ENCODE results near the gene STIM1. TPM values are rescaled to one million over a fixed set of nuclear protein-coding genes. Genes with fewer than 3 reads are reported as not detected.

The STIM1 gene
- total and polyA plus RNA-seq, 7 donors: 5.3 to 44.8 (median 29.3) TPM

DNA sequence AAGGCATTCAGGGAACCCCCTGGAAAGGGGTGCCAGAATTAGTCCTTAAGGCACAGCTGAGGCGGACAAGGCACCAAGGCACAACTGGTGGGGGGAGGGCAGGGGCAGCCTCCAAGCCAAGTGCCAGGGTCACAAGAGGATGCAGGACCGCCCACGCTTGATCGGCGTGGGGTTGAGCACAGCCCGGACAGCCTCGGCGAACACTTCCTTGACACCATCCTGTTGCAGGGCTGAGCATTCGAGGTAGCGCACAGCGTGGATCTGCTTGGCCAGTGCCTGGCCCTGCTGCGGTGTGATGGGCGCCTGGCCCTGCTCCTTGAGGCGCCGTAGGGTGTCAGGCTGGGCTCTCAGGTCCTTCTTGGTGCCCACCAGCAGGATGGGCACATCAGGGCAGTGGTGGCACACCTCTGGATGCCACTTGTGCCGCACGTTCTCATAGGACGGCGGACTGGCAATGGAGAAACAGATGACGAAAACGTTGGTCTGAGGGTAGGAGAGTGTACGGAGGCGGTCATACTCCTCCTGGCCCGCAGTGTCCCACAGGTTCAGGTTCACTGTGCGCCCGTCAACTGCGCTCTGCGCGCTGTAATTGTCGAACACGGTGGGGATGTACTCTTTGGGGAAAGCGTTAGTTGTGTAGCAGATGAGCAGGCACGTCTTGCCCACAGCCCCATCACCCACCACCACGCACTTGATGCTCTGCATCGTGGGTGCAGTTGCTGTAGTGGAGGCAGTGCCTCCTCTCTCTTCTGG, 27.9 kb upstream of the STIM1 start:
- peaks cover 12 to 41% (median 17%) of the 10 kb centered on the region in 4 donors for H3K36me3 ChIP-seq
- no peak overlapping the region for H3K27ac ChIP-seq
- 93 to 95% methylated on average over 35 of the region's 35 CpGs for WGBS, 2 donors
- H3K4me3 ChIP-seq: no peak overlapping the region
- DNase-seq: no peak
- no peak for TF ChIP-seq POLR2AphosphoS5 (IDR thresholded peaks at IDR 0.05)
- TF ChIP-seq EP300 (IDR thresholded peaks at IDR 0.05): no peak
- no peak for TF ChIP-seq POLR2A (IDR thresholded peaks at IDR 0.05)
- TF ChIP-seq, protein P1, sequence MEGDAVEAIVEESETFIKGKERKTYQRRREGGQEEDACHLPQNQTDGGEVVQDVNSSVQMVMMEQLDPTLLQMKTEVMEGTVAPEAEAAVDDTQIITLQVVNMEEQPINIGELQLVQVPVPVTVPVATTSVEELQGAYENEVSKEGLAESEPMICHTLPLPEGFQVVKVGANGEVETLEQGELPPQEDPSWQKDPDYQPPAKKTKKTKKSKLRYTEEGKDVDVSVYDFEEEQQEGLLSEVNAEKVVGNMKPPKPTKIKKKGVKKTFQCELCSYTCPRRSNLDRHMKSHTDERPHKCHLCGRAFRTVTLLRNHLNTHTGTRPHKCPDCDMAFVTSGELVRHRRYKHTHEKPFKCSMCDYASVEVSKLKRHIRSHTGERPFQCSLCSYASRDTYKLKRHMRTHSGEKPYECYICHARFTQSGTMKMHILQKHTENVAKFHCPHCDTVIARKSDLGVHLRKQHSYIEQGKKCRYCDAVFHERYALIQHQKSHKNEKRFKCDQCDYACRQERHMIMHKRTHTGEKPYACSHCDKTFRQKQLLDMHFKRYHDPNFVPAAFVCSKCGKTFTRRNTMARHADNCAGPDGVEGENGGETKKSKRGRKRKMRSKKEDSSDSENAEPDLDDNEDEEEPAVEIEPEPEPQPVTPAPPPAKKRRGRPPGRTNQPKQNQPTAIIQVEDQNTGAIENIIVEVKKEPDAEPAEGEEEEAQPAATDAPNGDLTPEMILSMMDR (IDR thresholded peaks at IDR 0.05): no peak
- H3K4me1 ChIP-seq: peaks cover 0 to 6% (median 1%) of the 10 kb centered on the region in 4 donors
- H3K27me3 ChIP-seq: no peaks in the 10 kb centered on the region
- H3K9me3 ChIP-seq: no peaks in the 10 kb centered on the region
- intact Hi-C loops (cut with DNase I): no loop called here

DNA sequence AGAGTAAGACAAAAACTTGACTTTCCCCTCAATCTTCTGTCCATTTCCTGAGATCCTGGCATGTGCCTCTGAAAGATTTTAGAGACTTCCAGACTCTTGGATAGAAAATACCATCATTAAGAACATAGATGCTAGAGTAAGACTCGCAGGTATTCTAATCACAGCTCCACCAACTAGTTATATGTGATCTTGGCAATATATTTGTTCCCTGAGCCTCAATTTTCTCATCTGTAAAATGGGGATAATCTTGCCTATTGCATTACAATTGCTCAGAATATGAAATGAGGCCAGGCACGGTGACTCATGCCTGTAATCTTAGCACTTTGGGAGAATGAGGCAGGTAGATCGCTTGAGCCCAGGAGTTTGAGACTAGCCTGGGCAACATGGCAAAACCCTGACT, 25.4 kb upstream of the STIM1 start:
- no peak for DNase-seq
- Histone ChIP-seq H3K4me1 (peaks cover 2 to 22% (median 12%) of the 10 kb centered on the region in 4 donors), H3K36me3 (peaks cover 12 to 46% (median 17%) of the 10 kb centered on the region in 4 donors), H3K27me3 (no peaks in the 10 kb centered on the region), H3K9me3 (no peaks in the 10 kb centered on the region), H3K4me3 (no peak overlapping the region), H3K27ac (no peak overlapping the region)
- 93 to 97% methylated on average over 3 of the region's 3 CpGs for WGBS, 2 donors
- TF ChIP-seq, protein P1 (IDR thresholded peaks at IDR 0.05): no peak
- no peak for TF ChIP-seq POLR2AphosphoS5 (IDR thresholded peaks at IDR 0.05)
- TF ChIP-seq POLR2A (IDR thresholded peaks at IDR 0.05): no peak
- no peak for TF ChIP-seq EP300 (IDR thresholded peaks at IDR 0.05)
- intact Hi-C loops (cut with DNase I): no loop called here

DNA sequence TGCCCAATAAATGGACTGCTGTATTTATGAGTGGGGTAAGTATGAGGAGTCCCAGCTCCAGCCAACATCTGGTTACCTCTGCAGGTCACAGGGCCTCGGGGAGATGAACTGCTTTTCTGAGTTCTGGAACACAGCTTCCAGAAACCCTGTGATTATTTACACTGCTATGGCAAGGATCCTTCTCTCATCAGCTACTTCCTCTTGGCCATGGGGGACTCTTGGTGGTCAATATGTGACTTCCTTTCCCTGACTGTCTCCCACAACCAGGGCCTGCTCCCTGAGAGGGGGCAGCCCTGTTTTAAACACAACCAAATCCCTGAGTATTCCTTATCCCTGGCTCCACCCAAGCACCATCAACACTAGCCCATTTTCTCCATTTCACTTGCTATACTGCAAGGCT, 24.7 kb upstream of the STIM1 start:
- no peaks in the 10 kb centered on the region for H3K27me3 ChIP-seq
- H3K36me3 ChIP-seq: peaks cover 12 to 52% (median 17%) of the 10 kb centered on the region in 4 donors
- WGBS, 2 donors: 64 to 76% methylated on average over 1 of the region's 1 CpG
- H3K27ac ChIP-seq: no peak overlapping the region
- intact Hi-C loops (cut with DNase I): no loop called here
- H3K9me3 ChIP-seq: no peaks in the 10 kb centered on the region
- TF ChIP-seq POLR2AphosphoS5 (IDR thresholded peaks at IDR 0.05): no peak
- TF ChIP-seq POLR2A (IDR thresholded peaks at IDR 0.05): no peak
- TF ChIP-seq, protein P1 (IDR thresholded peaks at IDR 0.05): no peak
- no peak for TF ChIP-seq EP300 (IDR thresholded peaks at IDR 0.05)
- DNase-seq: no peak
- peaks cover 2 to 28% (median 17%) of the 10 kb centered on the region in 4 donors for H3K4me1 ChIP-seq
- H3K4me3 ChIP-seq: no peak overlapping the region

DNA sequence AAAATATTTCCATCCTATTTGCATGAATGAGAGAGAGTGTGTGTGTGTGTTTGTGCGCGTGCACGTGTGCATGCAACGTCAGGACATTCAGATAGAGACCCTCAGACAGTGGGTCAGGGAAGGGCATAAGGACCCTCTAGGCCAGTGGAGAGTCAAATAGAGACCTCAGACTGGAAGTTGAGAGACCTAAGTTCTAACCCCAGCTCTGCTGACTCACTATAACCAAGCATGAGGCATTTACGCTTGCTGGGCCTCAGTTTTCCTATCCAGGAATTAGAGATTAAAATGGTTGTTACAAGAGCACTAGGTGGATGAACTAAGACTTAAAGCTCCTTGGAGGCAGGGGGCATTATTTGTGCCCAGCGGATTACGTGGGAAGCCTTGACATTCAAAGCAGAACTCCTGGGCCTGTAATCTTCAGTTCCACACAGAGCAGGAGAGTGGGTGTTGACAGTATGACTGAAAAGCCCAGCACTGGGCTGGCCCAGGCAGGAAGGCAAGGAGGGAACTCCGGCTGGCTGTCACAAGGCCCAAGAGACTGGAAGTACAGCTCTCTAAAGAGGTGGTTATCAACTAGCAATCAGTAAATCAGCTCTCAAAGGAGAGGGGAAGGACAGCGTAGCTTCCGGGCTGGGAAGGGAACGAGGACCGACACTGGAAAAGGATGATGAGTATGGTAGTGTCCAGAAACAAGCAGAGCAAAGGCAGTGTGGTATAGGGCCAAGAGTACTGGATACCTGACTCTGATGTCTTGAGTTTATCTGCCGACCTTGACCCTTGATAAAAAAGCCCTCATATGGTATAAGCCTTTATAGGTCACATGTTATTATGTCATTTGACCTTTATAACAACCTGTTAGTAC, 23.9 kb upstream of the STIM1 start:
- Histone ChIP-seq H3K4me3 (no peak overlapping the region), H3K27ac (peak overlapping the region in 1 of 4 donors; percentile 14), H3K9me3 (no peaks in the 10 kb centered on the region), H3K4me1 (peaks cover 2 to 29% (median 23%) of the 10 kb centered on the region in 4 donors), H3K36me3 (peaks cover 12 to 47% (median 14%) of the 10 kb centered on the region in 4 donors), H3K27me3 (no peaks in the 10 kb centered on the region)
- intact Hi-C loops (cut with DNase I): no loop called here
- TF ChIP-seq POLR2A (IDR thresholded peaks at IDR 0.05): no peak
- no peak for TF ChIP-seq EP300 (IDR thresholded peaks at IDR 0.05)
- no peak for TF ChIP-seq POLR2AphosphoS5 (IDR thresholded peaks at IDR 0.05)
- TF ChIP-seq, protein P1 (IDR thresholded peaks at IDR 0.05): no peak
- 81 to 82% methylated on average over 12 to 13 of the region's 13 CpGs for WGBS, 2 donors
- DNase-seq: no peak

Measured in sigmoid colon (tissue), 7 donors.